HepG2 (cell line): Measurements from ENCODE around the gene GPR12. TPM values are rescaled to one million over a fixed set of nuclear protein-coding genes. Genes with fewer than 3 reads are reported as not detected.

Source experiments
- ATAC-seq: fragments of 200-7000 bp; cut with Tn5 transposase; 3 replicates; pipeline ENCODE4 v1.9.1; 2020; ENCODE audit warnings: mild to moderate bottlenecking, moderate library complexity
- BruUV-seq: library from RNA; stranded (reverse); fragments of 400-500 nt; replicated peaks from 2 replicates; lab custom pipeline; 2021; lab: Mats Ljungman, UMichigan
- CTCF ChIA-PET: fragments of 300-600 bp; formaldehyde crosslinking; extraction: SDS; loops from one replicate; lab custom pipeline; 2021; ENCODE audit warnings: low total read pairs, inconsistent platforms, low intra/inter-chr PET ratio; lab: Yijun Ruan, JAX
- POLR2A ChIA-PET: fragments of 350-600 bp; sonication (Branson Sonifier 250); formaldehyde crosslinking; loops from one replicate; lab custom pipeline; 2020; ENCODE audit warnings: antibody characterized with exemption, inconsistent platforms; lab: Yijun Ruan, JAX
- DNase-seq: peaks from one replicate; pipeline ENCODE4 v3.0.0-alpha.2; 2015; ENCODE audit warnings: low spot score
- FAIRE-seq: peaks from 3 replicates; lab custom pipeline; 2011; peaks lifted over from hg19 to GRCh38; lab: Jason Lieb, UNC
- H2AFZ ChIP-seq: one replicate; pipeline ENCODE4 v1.6.1; 2011; ENCODE audit warnings: low read length, inconsistent platforms
- H3K27ac ChIP-seq: fragments of 300-600 bp; 3 replicates; pipeline ENCODE4 v1.8.0; 2011; ENCODE audit warnings: mixed run types, mild to moderate bottlenecking, mixed read lengths, low read length, inconsistent platforms; ENCODE audit not compliant: insufficient read depth; ENCODE audit errors: extremely low read length
- H3K27me3 ChIP-seq, 2 experiments: fragments of 200-600 bp in 1 of 2; 2 replicates in 1 of 2; 3 replicates in 1 of 2; pipeline versions ENCODE4 v1.6.0 to v1.8.0; 2011; ENCODE audit warnings: low read length in 2 of 2, mild to moderate bottlenecking in 2 of 2, moderate library complexity in 2 of 2, inconsistent platforms in 1 of 2; ENCODE audit not compliant: insufficient read depth in 2 of 2, control insufficient read depth in 1 of 2
- H3K36me3 ChIP-seq, 2 experiments: fragments of 200-600 bp in 1 of 2; replicated peaks in 1 of 2; 2 replicates in 1 of 2; 3 replicates in 1 of 2; pipeline versions ENCODE4 v1.5.1 to v1.8.0; 2011; ENCODE audit warnings: low read length in 2 of 2, inconsistent platforms in 1 of 2; ENCODE audit not compliant: insufficient read depth in 2 of 2, control insufficient read depth in 1 of 2
- H3K4me1 ChIP-seq: 2 replicates; pipeline ENCODE4 v1.5.1; 2012; ENCODE audit warnings: low read length, inconsistent platforms; ENCODE audit not compliant: insufficient read depth
- H3K4me2 ChIP-seq: 2 replicates; pipeline ENCODE4 v1.6.0; 2011; ENCODE audit warnings: low read depth, low read length, inconsistent platforms
- H3K4me3 ChIP-seq, 3 experiments: fragments of 200-600 bp in 1 of 3; sonication (generic), shearing (Covaris generic) in 1 of 3; replicated peaks in 1 of 3; 2 replicates each; pipeline ENCODE4 v1.5.1; 2011 to 2016; ENCODE audit warnings: low read length in 3 of 3, inconsistent platforms in 2 of 3, low read depth in 2 of 3, mild to moderate bottlenecking in 2 of 3, control low read depth in 1 of 3, mixed read lengths in 1 of 3; ENCODE audit not compliant: insufficient read depth in 1 of 3
- H3K79me2 ChIP-seq: one replicate; pipeline ENCODE4 v1.6.1; 2011; ENCODE audit warnings: low read length, inconsistent platforms; ENCODE audit not compliant: insufficient read depth
- H3K9ac ChIP-seq: 2 replicates; pipeline ENCODE4 v1.6.0; 2011; ENCODE audit warnings: mild to moderate bottlenecking, low read depth, low read length, inconsistent platforms; ENCODE audit not compliant: insufficient read depth
- H3K9me3 ChIP-seq: 2 replicates; pipeline ENCODE4 v1.5.1; 2012; ENCODE audit warnings: mild to moderate bottlenecking, low read length
- H4K20me1 ChIP-seq: 2 replicates; pipeline ENCODE4 v1.6.0; 2011; ENCODE audit warnings: inconsistent platforms, mild to moderate bottlenecking, low read length, moderate library complexity; ENCODE audit not compliant: insufficient read depth
- DMAP1 ChIP-seq: IDR thresholded peaks from 2 replicates; pipeline ENCODE4 v1.6.1; 2016
- JDP2 ChIP-seq: sonication (generic); formaldehyde crosslinking; IDR thresholded peaks from 2 replicates; pipeline ENCODE4 v1.8.1; 2022; ENCODE audit warnings: missing genetic modification reagents, borderline replicate concordance
- POLR2AphosphoS5 ChIP-seq: IDR thresholded peaks from 2 replicates; pipeline ENCODE4 v1.6.1; 2012; ENCODE audit warnings: low read depth, low read length
- ZNF101 ChIP-seq: sonication (generic); formaldehyde crosslinking; IDR thresholded peaks from 2 replicates; pipeline ENCODE4 v1.4.0; 2020; ENCODE audit warnings: mild to moderate bottlenecking, low read depth, missing genetic modification reagents, borderline replicate concordance
- ZNF446 ChIP-seq: sonication (generic); formaldehyde crosslinking; IDR thresholded peaks from 2 replicates; pipeline ENCODE4 v1.5.0; 2020; ENCODE audit warnings: mild to moderate bottlenecking, missing genetic modification reagents
- ZNF550 ChIP-seq: sonication (generic); formaldehyde crosslinking; IDR thresholded peaks from 2 replicates; pipeline ENCODE4 v1.4.0; 2020; ENCODE audit warnings: mild to moderate bottlenecking, missing genetic modification reagents, borderline replicate concordance
- ZNF768 ChIP-seq: sonication (generic); formaldehyde crosslinking; IDR thresholded peaks from 2 replicates; pipeline ENCODE4 v1.4.0; 2020; ENCODE audit warnings: missing genetic modification reagents
- WGBS: methylation state at CpG from one replicate; pipeline ENCODE4 v1.1.6; 2017; ENCODE audit warnings: low lambda C conversion rate; 5-methylcytosine and 5-hydroxymethylcytosine counted together
- in situ Hi-C: cut with HindIII; loops from 2 replicates; pipeline ENCODE4 v1.10.0; 2017; ENCODE audit warnings: low pct_unique_long_range_greater_than_20kb; ENCODE audit not compliant: extremely low pct_ligation_motif_present
- intact Hi-C: fragments of 100-400 bp; cut with micrococcal nuclease; formaldehyde crosslinking; loops from one replicate; pipeline ENCODE4 v1.10.0; 2022; ENCODE audit not compliant: unreplicated experiment
- polyA plus RNA-seq, 8 experiments: library from polyadenylated mRNA; depleted of rRNA in 3 of 8; stranded (reverse) in 7 of 8; unstranded in 1 of 8; fragments of >200 nt; fragmentation: Illumina TruSeq in 4 of 8; extraction: Trizol in 4 of 8; gene quantifications; 2 replicates each; pipeline versions ENCODE4 v1.2.1 to v1.2.3, GENCODE V29; 2011 to 2016; ENCODE audit warnings: low read depth in 4 of 8, missing spikeins in 1 of 8, mixed read lengths in 1 of 8; ENCODE audit not compliant: insufficient read depth in 1 of 8
- total RNA-seq, 5 experiments: library from RNA; depleted of rRNA; stranded (reverse); fragments of >200 nt; fragmentation: Illumina TruSeq; extraction: Trizol; gene quantifications; 2 replicates each; pipeline ENCODE4 v1.2.3, GENCODE V29; 2016; ENCODE audit warnings: low read depth in 1 of 5
- TF ChIP-seq, protein P1 (sequence below): sonication (generic); formaldehyde crosslinking; IDR thresholded peaks from 2 replicates; pipeline ENCODE4 v1.4.0; 2020; ENCODE audit warnings: missing genetic modification reagents

The GPR12 gene
- total and polyA plus RNA-seq, 2 of the 13 experiments (the other 11 are each of a cell fraction or from before 2014, with no cell fraction given), result not detected

GRCh38 chr13:26752671-26753070 is 7.9 kb downstream of the GPR12 start (continued):
- no peak for TF ChIP-seq ZNF101 (CRISPR knock-in tag)
- no peak for TF ChIP-seq ZNF446 (CRISPR knock-in tag)
- TF ChIP-seq ZNF768, result no peak

DNA sequence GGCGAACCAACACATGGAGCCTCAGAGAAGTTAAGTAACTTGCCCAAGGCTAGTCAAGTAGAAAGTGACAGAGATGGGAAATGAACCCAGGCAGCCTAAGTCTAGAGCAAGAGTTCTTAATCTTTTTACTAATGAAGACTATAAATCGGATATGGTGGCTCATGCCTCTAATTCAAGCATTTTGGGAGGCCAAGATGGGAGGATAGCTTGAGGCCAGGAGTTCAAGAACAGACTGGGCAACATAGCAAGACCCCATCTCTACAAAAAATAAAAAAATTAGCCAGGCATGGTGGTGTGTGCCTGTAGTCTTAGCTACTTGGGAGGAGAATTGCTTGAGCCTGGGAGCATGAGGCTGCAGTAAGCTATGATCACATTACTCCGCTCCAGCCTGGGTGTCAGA is 10.7 kb downstream of the GPR12 start:
- Histone ChIP-seq H3K36me3 (no peaks in the 10 kb centered on the region), H3K79me2 (no peaks in the 10 kb centered on the region), H3K4me1 (no peaks in the 10 kb centered on the region), H4K20me1 (no peaks in the 10 kb centered on the region), H3K27ac (no peak overlapping the region), H3K27me3 (peaks cover 2 to 14% of the 10 kb centered on the region in 2 experiments; a peak in 2 of 5 replicates), H3K9me3 (no peaks in the 10 kb centered on the region), H3K4me2 (no peak overlapping the region), H3K9ac (no peak overlapping the region), H2AFZ (no peak overlapping the region), H3K4me3 (no peak overlapping the region)
- 10% methylated on average over 3 of the region's 3 CpGs for WGBS
- TF ChIP-seq JDP2 (no peak), POLR2AphosphoS5 (no peak), ZNF550 (CRISPR knock-in tag) (no peak), DMAP1 (CRISPR knock-in tag) (no peak)
- TF ChIP-seq, protein P1, sequence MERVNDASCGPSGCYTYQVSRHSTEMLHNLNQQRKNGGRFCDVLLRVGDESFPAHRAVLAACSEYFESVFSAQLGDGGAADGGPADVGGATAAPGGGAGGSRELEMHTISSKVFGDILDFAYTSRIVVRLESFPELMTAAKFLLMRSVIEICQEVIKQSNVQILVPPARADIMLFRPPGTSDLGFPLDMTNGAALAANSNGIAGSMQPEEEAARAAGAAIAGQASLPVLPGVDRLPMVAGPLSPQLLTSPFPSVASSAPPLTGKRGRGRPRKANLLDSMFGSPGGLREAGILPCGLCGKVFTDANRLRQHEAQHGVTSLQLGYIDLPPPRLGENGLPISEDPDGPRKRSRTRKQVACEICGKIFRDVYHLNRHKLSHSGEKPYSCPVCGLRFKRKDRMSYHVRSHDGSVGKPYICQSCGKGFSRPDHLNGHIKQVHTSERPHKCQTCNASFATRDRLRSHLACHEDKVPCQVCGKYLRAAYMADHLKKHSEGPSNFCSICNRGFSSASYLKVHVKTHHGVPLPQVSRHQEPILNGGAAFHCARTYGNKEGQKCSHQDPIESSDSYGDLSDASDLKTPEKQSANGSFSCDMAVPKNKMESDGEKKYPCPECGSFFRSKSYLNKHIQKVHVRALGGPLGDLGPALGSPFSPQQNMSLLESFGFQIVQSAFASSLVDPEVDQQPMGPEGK, result no peak
- in situ Hi-C loops, result no loop called here
- no peak for FAIRE-seq
- BruUV-seq, result no TSS peak
- no peak for DNase-seq
- ChIA-PET POLR2A (no interaction called here), CTCF (no interaction called here)
- intact Hi-C loops, result no loop called here
- ATAC-seq, result no peak
